ENCODE measurements around the gene COL17A1.

COL17A1 gene

GRCh38 chr10:104084482-104085142, 1.1 kb downstream of the COL17A1 start:
- no peaks in the 10 kb centered on the region for H3K36me3 ChIP-seq (ENCODE audit: insufficient read depth, low read length)
- H3K27ac ChIP-seq (ENCODE audit: low read length), result no peak overlapping the region
- H3K4me1 ChIP-seq (ENCODE audit: insufficient read depth, low read length), result no peaks in the 10 kb centered on the region
- H2AFZ ChIP-seq (ENCODE audit: low read depth, low read length), result no peak overlapping the region
- H3K27me3 ChIP-seq (ENCODE audit: insufficient read depth, low read length, poor library complexity), result peaks cover 31% of the 10 kb centered on the region
- H3K4me3 ChIP-seq (ENCODE audit: low read depth in 1 of 2, low read length in 2 of 2), result no peak overlapping the region
- H3K4me2 ChIP-seq (ENCODE audit: insufficient read depth, low read length), result no peak overlapping the region
- no peak for DNase-seq
- no peaks in the 10 kb centered on the region for H3K79me2 ChIP-seq (ENCODE audit: insufficient read depth, low read length)
- H3K9me3 ChIP-seq (ENCODE audit: insufficient read depth, low read length, severe bottlenecking), result no peaks in the 10 kb centered on the region
- H4K20me1 ChIP-seq (ENCODE audit: insufficient read depth, low read length), result no peaks in the 10 kb centered on the region
- ATAC-seq (ENCODE audit: insufficient read depth, low read depth), result no peak
- TF ChIP-seq CTCF (IDR thresholded peaks at IDR 0.05; ENCODE audit: borderline replicate concordance, extremely low read depth, low read length, poor library complexity, severe bottlenecking), result no peak
- no peak for TF ChIP-seq EZH2 (IDR thresholded peaks at IDR 0.05; ENCODE audit: borderline replicate concordance, low read depth, low read length, severe bottlenecking)
- H3K9ac ChIP-seq (ENCODE audit: low read depth, low read length), result no peak overlapping the region

GRCh38 chr10:104081998-104082397, 3.7 kb downstream of the COL17A1 start:
- Histone ChIP-seq H3K4me1 (ENCODE audit: insufficient read depth, low read length) (no peaks in the 10 kb centered on the region), H3K9me3 (ENCODE audit: insufficient read depth, low read length, severe bottlenecking) (no peaks in the 10 kb centered on the region), H3K4me2 (ENCODE audit: insufficient read depth, low read length) (no peak overlapping the region), H3K36me3 (ENCODE audit: insufficient read depth, low read length) (no peaks in the 10 kb centered on the region), H3K27ac (ENCODE audit: low read length) (no peak overlapping the region), H3K79me2 (ENCODE audit: insufficient read depth, low read length) (no peaks in the 10 kb centered on the region), H4K20me1 (ENCODE audit: insufficient read depth, low read length) (no peaks in the 10 kb centered on the region), H3K9ac (ENCODE audit: low read depth, low read length) (no peak overlapping the region), H3K4me3 (ENCODE audit: low read depth in 1 of 2, low read length in 2 of 2) (no peak overlapping the region), H2AFZ (ENCODE audit: low read depth, low read length) (no peak overlapping the region), H3K27me3 (ENCODE audit: insufficient read depth, low read length, poor library complexity) (peaks cover 32% of the 10 kb centered on the region)
- ATAC-seq (ENCODE audit: insufficient read depth, low read depth) (no peak), DNase-seq (no peak)
- TF ChIP-seq EZH2 (IDR thresholded peaks at IDR 0.05; ENCODE audit: borderline replicate concordance, low read depth, low read length, severe bottlenecking) (no peak), CTCF (IDR thresholded peaks at IDR 0.05; ENCODE audit: borderline replicate concordance, extremely low read depth, low read length, poor library complexity, severe bottlenecking) (no peak)

- Histone ChIP-seq H3K27ac (ENCODE audit: low read length) (no peak overlapping the region), H3K4me3 (ENCODE audit: low read depth in 1 of 2, low read length in 2 of 2) (no peak overlapping the region), H3K79me2 (ENCODE audit: insufficient read depth, low read length) (no peaks in the 10 kb centered on the region), H3K4me2 (ENCODE audit: insufficient read depth, low read length) (no peak overlapping the region), H3K27me3 (ENCODE audit: insufficient read depth, low read length, poor library complexity) (peaks cover 32% of the 10 kb centered on the region), H3K9me3 (ENCODE audit: insufficient read depth, low read length, severe bottlenecking) (no peaks in the 10 kb centered on the region), H4K20me1 (ENCODE audit: insufficient read depth, low read length) (no peaks in the 10 kb centered on the region), H3K4me1 (ENCODE audit: insufficient read depth, low read length) (no peaks in the 10 kb centered on the region), H3K9ac (ENCODE audit: low read depth, low read length) (no peak overlapping the region), H3K36me3 (ENCODE audit: insufficient read depth, low read length) (no peaks in the 10 kb centered on the region), H2AFZ (ENCODE audit: low read depth, low read length) (no peak overlapping the region)
- DNase-seq (peak; percentile 7), ATAC-seq (ENCODE audit: insufficient read depth, low read depth) (no peak)
- TF ChIP-seq EZH2 (IDR thresholded peaks at IDR 0.05; ENCODE audit: borderline replicate concordance, low read depth, low read length, severe bottlenecking), result no peak
- peak; percentile 51 for TF ChIP-seq CTCF (IDR thresholded peaks at IDR 0.05; ENCODE audit: borderline replicate concordance, extremely low read depth, low read length, poor library complexity, severe bottlenecking)
These were observed 4.9 kb downstream of the COL17A1 start for GRCh38 chr10:104080762-104081161.

All from DND-41 (cell line).